Measurements from ENCODE around the gene TREM2.
"Not testable (repeated sequence)": the region's sequence is repeated elsewhere in the genome, so short reads cannot be mapped to it uniquely, and the experiment has no call there.

Gene TREM2

DNA sequence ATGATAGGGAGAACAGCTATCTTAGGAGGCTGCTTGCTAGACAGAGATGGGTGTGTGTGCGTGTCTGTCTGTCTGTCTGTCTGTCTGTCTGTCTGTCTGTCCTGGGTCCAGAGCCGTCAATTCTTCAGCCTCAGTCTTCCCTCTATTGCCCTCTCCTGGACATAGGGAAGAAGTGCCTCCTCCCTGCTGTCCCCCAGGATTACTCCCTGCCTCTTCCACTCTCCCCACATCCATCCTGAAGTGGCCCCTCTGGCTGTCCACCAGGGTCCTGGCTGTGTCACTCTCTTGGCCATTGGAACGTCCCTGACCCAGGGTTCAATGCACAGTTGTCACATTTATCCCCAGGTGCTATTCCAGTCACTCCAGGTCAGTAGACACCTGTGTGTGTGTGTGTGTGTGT lies 27.9 kb upstream of the TREM2 start:
- Histone ChIP-seq H4K20me1 (ENCODE audit: control insufficient read depth, insufficient read depth, low read depth, low read length) (no peaks in the 10 kb centered on the region), H3K4me1 (ENCODE audit: control insufficient read depth, low read length) (peaks cover 7% of the 10 kb centered on the region; the same call in 1 of the 2 replicates), H3K9me2 (replicated peaks; ENCODE audit: control insufficient read depth, low read length) (no peaks in the 10 kb centered on the region), H3K9me3 (ENCODE audit: control insufficient read depth, insufficient read depth, low read length) (peaks cover 14% of the 10 kb centered on the region; the same call in 1 of the 2 replicates), H3F3A (ENCODE audit: control insufficient read depth, insufficient read depth) (no peaks in the 10 kb centered on the region), H3K27ac (ENCODE audit: low read depth, low read length) (no peak overlapping the region), H3K4me2 (ENCODE audit: low read length) (no peak overlapping the region), H3K4me3 (ENCODE audit: low read length) (no peak overlapping the region), H3K36me3 (ENCODE audit: control insufficient read depth, low read length) (no peaks in the 10 kb centered on the region), H3K79me2 (ENCODE audit: control insufficient read depth, low read length) (no peaks in the 10 kb centered on the region), H3K27me3 (ENCODE audit: control insufficient read depth, low read length) (no peaks in the 10 kb centered on the region)
- TF ChIP-seq, protein P1, sequence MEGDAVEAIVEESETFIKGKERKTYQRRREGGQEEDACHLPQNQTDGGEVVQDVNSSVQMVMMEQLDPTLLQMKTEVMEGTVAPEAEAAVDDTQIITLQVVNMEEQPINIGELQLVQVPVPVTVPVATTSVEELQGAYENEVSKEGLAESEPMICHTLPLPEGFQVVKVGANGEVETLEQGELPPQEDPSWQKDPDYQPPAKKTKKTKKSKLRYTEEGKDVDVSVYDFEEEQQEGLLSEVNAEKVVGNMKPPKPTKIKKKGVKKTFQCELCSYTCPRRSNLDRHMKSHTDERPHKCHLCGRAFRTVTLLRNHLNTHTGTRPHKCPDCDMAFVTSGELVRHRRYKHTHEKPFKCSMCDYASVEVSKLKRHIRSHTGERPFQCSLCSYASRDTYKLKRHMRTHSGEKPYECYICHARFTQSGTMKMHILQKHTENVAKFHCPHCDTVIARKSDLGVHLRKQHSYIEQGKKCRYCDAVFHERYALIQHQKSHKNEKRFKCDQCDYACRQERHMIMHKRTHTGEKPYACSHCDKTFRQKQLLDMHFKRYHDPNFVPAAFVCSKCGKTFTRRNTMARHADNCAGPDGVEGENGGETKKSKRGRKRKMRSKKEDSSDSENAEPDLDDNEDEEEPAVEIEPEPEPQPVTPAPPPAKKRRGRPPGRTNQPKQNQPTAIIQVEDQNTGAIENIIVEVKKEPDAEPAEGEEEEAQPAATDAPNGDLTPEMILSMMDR (IDR thresholded peaks at IDR 0.05; ENCODE audit: low read depth, low read length, poor library complexity, severe bottlenecking) = no peak
- no peak for TF ChIP-seq EZH2phosphoT487 (IDR thresholded peaks at IDR 0.05; ENCODE audit: borderline replicate concordance, low read length)

DNA sequence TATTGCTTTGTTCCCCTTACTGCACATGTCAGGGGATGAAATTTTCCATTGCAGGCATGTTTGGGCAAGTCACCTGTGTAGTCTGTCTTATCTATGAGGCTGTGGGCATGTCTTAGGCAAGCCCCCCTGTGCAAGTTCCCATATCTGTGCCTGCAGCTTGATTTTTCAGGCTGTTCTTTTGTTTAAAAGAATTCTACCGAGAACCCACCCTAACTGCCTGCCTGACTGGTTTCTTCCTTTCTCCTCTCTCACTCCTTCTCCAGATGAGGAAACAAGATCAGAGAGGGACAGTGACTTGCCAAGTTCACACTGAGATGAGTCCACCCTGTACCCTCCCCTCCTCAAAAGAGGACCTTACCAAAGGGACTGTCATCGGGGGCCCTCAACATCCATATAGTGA lies 27.1 kb upstream of the TREM2 start:
- H3F3A ChIP-seq (ENCODE audit: control insufficient read depth, insufficient read depth) = no peaks in the 10 kb centered on the region
- H3K9me2 ChIP-seq (replicated peaks; ENCODE audit: control insufficient read depth, low read length) = no peaks in the 10 kb centered on the region
- H3K27ac ChIP-seq (ENCODE audit: low read depth, low read length) = no peak overlapping the region
- no peak overlapping the region for H3K4me3 ChIP-seq (ENCODE audit: low read length)
- H4K20me1 ChIP-seq (ENCODE audit: control insufficient read depth, insufficient read depth, low read depth, low read length) = no peaks in the 10 kb centered on the region
- no peaks in the 10 kb centered on the region for H3K79me2 ChIP-seq (ENCODE audit: control insufficient read depth, low read length)
- H3K36me3 ChIP-seq (ENCODE audit: control insufficient read depth, low read length) = no peaks in the 10 kb centered on the region
- H3K4me2 ChIP-seq (ENCODE audit: low read length) = no peak overlapping the region
- no peaks in the 10 kb centered on the region for H3K27me3 ChIP-seq (ENCODE audit: control insufficient read depth, low read length)
- peaks cover 14% of the 10 kb centered on the region; the same call in 1 of the 2 replicates for H3K9me3 ChIP-seq (ENCODE audit: control insufficient read depth, insufficient read depth, low read length)
- no peak for TF ChIP-seq EZH2phosphoT487 (IDR thresholded peaks at IDR 0.05; ENCODE audit: borderline replicate concordance, low read length)
- TF ChIP-seq, protein P1 (IDR thresholded peaks at IDR 0.05; ENCODE audit: low read depth, low read length, poor library complexity, severe bottlenecking) = no peak
- H3K4me1 ChIP-seq (ENCODE audit: control insufficient read depth, low read length) = peaks cover 7% of the 10 kb centered on the region; the same call in 1 of the 2 replicates

DNA sequence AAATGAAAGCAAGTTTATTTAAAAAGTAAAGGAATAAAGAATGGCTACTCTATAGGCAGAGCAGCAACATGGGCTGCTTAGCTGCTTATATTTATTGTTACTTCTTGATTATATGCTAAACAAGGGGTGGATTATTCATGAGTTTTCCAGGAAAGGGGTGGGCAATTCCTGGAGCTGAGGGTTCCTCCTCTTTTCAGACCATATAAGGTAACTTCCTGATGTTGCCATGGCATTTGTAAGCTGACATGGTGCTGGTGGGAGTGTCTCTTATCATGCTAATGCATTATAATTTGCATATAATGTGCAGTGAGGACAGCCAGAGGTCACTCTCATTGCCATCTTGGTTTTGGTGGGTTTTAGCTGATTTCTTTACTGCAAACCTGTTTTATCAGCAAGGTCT lies 26.1 kb upstream of the TREM2 start:
- H3K9me2 ChIP-seq (replicated peaks; ENCODE audit: control insufficient read depth, low read length); H4K20me1 ChIP-seq (ENCODE audit: control insufficient read depth, insufficient read depth, low read depth, low read length); H3K4me2 ChIP-seq (ENCODE audit: low read length); H3K79me2 ChIP-seq (ENCODE audit: control insufficient read depth, low read length); H3K4me1 ChIP-seq (ENCODE audit: control insufficient read depth, low read length); H3K27ac ChIP-seq (ENCODE audit: low read depth, low read length); H3K36me3 ChIP-seq (ENCODE audit: control insufficient read depth, low read length); H3K27me3 ChIP-seq (ENCODE audit: control insufficient read depth, low read length); H3K4me3 ChIP-seq (ENCODE audit: low read length); H3F3A ChIP-seq (ENCODE audit: control insufficient read depth, insufficient read depth): not testable (repeated sequence)
- H3K9me3 ChIP-seq (ENCODE audit: control insufficient read depth, insufficient read depth, low read length) = peaks cover 14% of the 10 kb centered on the region; the same call in 1 of the 2 replicates

DNA sequence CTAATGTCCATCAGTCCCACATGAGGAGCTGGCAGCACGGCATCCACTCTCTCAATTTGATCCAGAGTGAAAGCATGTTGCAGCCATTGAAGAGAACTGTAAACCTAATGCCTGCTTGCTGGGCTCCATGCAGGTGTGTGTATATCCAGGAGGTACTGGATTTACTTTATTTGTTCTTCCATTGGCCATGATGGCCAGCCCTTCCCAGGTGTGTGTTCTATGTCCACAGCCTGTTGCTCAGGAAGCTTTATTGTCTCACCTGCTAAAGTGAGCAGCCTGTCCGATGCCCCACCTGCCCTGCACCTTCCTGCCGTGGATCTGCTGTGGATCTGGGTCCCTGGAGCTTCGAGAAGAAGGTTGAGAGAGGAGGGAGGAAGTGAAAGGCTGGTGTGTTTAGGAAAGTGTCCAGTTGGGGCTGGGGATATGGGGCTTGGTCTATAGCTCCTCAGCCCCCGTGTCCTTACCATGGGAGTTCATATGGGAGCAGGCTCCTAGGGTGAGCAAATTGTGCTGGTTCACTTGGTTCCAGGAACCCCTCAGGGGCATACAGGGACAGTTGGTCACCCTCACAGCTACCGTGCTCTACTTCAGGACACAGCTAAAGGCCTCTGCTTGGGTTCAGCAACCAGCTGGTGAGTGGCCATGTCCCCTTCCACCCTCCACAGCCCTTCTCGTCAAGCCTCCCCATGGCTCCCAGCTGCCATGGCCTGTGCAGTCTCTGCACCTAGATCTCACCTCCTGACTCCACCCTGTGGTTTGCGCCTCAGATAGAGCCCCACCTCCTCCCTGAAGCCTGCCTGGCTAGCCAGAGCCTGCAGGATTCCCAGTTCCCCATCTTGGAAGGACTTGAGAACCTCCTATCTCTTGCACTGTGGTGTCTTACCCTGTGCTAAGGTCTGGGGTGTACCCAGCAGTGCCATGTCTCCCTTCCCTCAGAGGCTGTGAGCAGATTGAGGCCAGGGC lies 25.3 kb upstream of the TREM2 start:
- H4K20me1 ChIP-seq (ENCODE audit: control insufficient read depth, insufficient read depth, low read depth, low read length) = no peaks in the 10 kb centered on the region
- no peaks in the 10 kb centered on the region for H3K79me2 ChIP-seq (ENCODE audit: control insufficient read depth, low read length)
- H3K27me3 ChIP-seq (ENCODE audit: control insufficient read depth, low read length) = no peaks in the 10 kb centered on the region
- no peak overlapping the region for H3K4me3 ChIP-seq (ENCODE audit: low read length)
- H3K27ac ChIP-seq (ENCODE audit: low read depth, low read length) = no peak overlapping the region
- H3K9me3 ChIP-seq (ENCODE audit: control insufficient read depth, insufficient read depth, low read length) = peaks cover 14% of the 10 kb centered on the region; the same call in 1 of the 2 replicates
- H3K4me1 ChIP-seq (ENCODE audit: control insufficient read depth, low read length) = peaks cover 8% of the 10 kb centered on the region
- H3K9me2 ChIP-seq (replicated peaks; ENCODE audit: control insufficient read depth, low read length) = no peaks in the 10 kb centered on the region
- no peak for TF ChIP-seq EZH2phosphoT487 (IDR thresholded peaks at IDR 0.05; ENCODE audit: borderline replicate concordance, low read length)
- TF ChIP-seq, protein P1 (IDR thresholded peaks at IDR 0.05; ENCODE audit: low read depth, low read length, poor library complexity, severe bottlenecking) = no peak
- no peaks in the 10 kb centered on the region for H3F3A ChIP-seq (ENCODE audit: control insufficient read depth, insufficient read depth)
- H3K36me3 ChIP-seq (ENCODE audit: control insufficient read depth, low read length) = no peaks in the 10 kb centered on the region
- H3K4me2 ChIP-seq (ENCODE audit: low read length) = no peak overlapping the region
